Measurements from ENCODE around the gene BCL3. TPM values are rescaled to one million over a fixed set of nuclear protein-coding genes. Genes with fewer than 3 reads are reported as not detected.
"Not testable (repeated sequence)": the region's sequence is repeated elsewhere in the genome, so short reads cannot be mapped to it uniquely, and the experiment has no call there.

Gene BCL3
- total RNA-seq, 4 donors from 2014 or later, result 7.2 to 15.7 (median 8.5) TPM

- H3K27ac ChIP-seq, result no peak overlapping the region
- ATAC-seq, result no peak
- H3K27me3 ChIP-seq, result no peaks in the 10 kb centered on the region
- DNase-seq, result no peak
- in situ Hi-C loops (cut with MboI; ENCODE audit: low sequenced_read_pairs in 4 of 4), result no loop called here
- peaks cover 0 to 4% of the 10 kb centered on the region in 2 donors for H3K4me1 ChIP-seq
- intact Hi-C loops (cut with DNase I; ENCODE audit: low total_unique reads), result no loop called here
- no peaks in the 10 kb centered on the region for H3K9me3 ChIP-seq
- TF ChIP-seq CTCF (IDR thresholded peaks at IDR 0.05 in 4 of 5, conservative IDR thresholded peaks at IDR 0.05 in 1 of 5), result no peak
- no peak for TF ChIP-seq POLR2A (IDR thresholded peaks at IDR 0.05)
- no peak overlapping the region for H3K4me3 ChIP-seq
- H3K36me3 ChIP-seq, result no peaks in the 10 kb centered on the region
Observed at GRCh38 chr19:44767295-44768180, 19.0 kb downstream of the BCL3 start.

GRCh38 chr19:44770550-44771257, 22.2 kb downstream of the BCL3 start:
- H3K9me3 ChIP-seq, result no peaks in the 10 kb centered on the region
- DNase-seq (peak; percentile 82 to 91), ATAC-seq (peak; percentile 96 to 100)
- no peaks in the 10 kb centered on the region for H3K36me3 ChIP-seq
- no peak for TF ChIP-seq POLR2A (IDR thresholded peaks at IDR 0.05)
- peak; percentile 80 to 93 (median 87) for TF ChIP-seq CTCF (IDR thresholded peaks at IDR 0.05 in 4 of 5, conservative IDR thresholded peaks at IDR 0.05 in 1 of 5)
- H3K27ac ChIP-seq, result no peak overlapping the region
- no peak overlapping the region for H3K4me3 ChIP-seq
- in situ Hi-C loops (cut with MboI; ENCODE audit: low sequenced_read_pairs in 4 of 4) (loop anchor here (5.0 kb wide), 1 partner anchor 48 kb away; no protein-coding TSS in a partner anchor), intact Hi-C loops (cut with DNase I; ENCODE audit: low total_unique reads) (loop anchor here (1.0 kb wide), 2 partner anchors 46 to 81 kb away; no protein-coding TSS in a partner anchor)
- peaks cover 3 to 6% of the 10 kb centered on the region in 2 donors for H3K4me1 ChIP-seq
- no peaks in the 10 kb centered on the region for H3K27me3 ChIP-seq

- in situ Hi-C loops (cut with MboI; ENCODE audit: low sequenced_read_pairs in 4 of 4), result loop anchor here (5.0 kb wide), 1 partner anchor 50 kb away; no protein-coding TSS in a partner anchor
- intact Hi-C loops (cut with DNase I; ENCODE audit: low total_unique reads); ATAC-seq; DNase-seq; H3K27me3 ChIP-seq; H3K9me3 ChIP-seq; H3K36me3 ChIP-seq; H3K27ac ChIP-seq; H3K4me1 ChIP-seq; H3K4me3 ChIP-seq: not testable (repeated sequence)
Observed at GRCh38 chr19:44772144-44772543, 23.6 kb downstream of the BCL3 start.

GRCh38 chr19:44772959-44773358, 24.5 kb downstream of the BCL3 start:
- ATAC-seq, result no peak
- H3K27ac ChIP-seq, result no peak overlapping the region
- peaks cover 3 to 6% of the 10 kb centered on the region in 2 donors for H3K4me1 ChIP-seq
- H3K27me3 ChIP-seq, result no peaks in the 10 kb centered on the region
- H3K36me3 ChIP-seq, result no peaks in the 10 kb centered on the region
- no peaks in the 10 kb centered on the region for H3K9me3 ChIP-seq
- DNase-seq, result no peak
- no peak overlapping the region for H3K4me3 ChIP-seq
- TF ChIP-seq CTCF (IDR thresholded peaks at IDR 0.05 in 4 of 5, conservative IDR thresholded peaks at IDR 0.05 in 1 of 5), result no peak
- TF ChIP-seq POLR2A (IDR thresholded peaks at IDR 0.05), result no peak
- in situ Hi-C loops (cut with MboI; ENCODE audit: low sequenced_read_pairs in 4 of 4), result loop anchor here (5.0 kb wide), 1 partner anchor 51 kb away; no protein-coding TSS in a partner anchor
- intact Hi-C loops (cut with DNase I; ENCODE audit: low total_unique reads), result no loop called here
